HepG2 (cell line): ENCODE data around the gene CIT. TPM values are rescaled to one million over a fixed set of nuclear protein-coding genes. Genes with fewer than 3 reads are reported as not detected.

Experiments used
- ARNT2 ChIP-seq: sonication (generic); formaldehyde crosslinking; IDR thresholded peaks from 2 replicates; pipeline ENCODE4 v1.8.0; 2022; ENCODE audit warnings: mild to moderate bottlenecking, low read depth, missing genetic modification reagents, moderate library complexity
- ASH2L ChIP-seq: fragments of 300-600, 200-600 bp; sonication (generic); IDR thresholded peaks from 2 replicates; pipeline ENCODE4 v1.7.0; 2017; ENCODE audit warnings: low read depth, mild to moderate bottlenecking, moderate library complexity, mixed read lengths, low read length; ENCODE audit not compliant: insufficient read length
- ATF4 ChIP-seq, 2 experiments: fragments of 450-650 bp in 1 of 2; sonication (generic) in 1 of 2; formaldehyde crosslinking; IDR thresholded peaks; 2 replicates each; pipeline versions ENCODE4 v1.5.0 to v1.8.0; 2020 to 2022; ENCODE audit warnings: mild to moderate bottlenecking in 1 of 2, missing genetic modification reagents in 1 of 2
- BORCS8-MEF2B ChIP-seq: sonication (generic); formaldehyde crosslinking; IDR thresholded peaks from 2 replicates; pipeline ENCODE4 v1.8.0; 2022; ENCODE audit warnings: mild to moderate bottlenecking, missing genetic modification reagents
- CERS6 ChIP-seq: sonication (generic); formaldehyde crosslinking; IDR thresholded peaks from 2 replicates; pipeline ENCODE4 v1.5.0; 2020; ENCODE audit warnings: missing genetic modification reagents
- CREB1 ChIP-seq, 2 experiments: fragments of 450-650 bp in 1 of 2; IDR thresholded peaks; 2 replicates each; pipeline ENCODE4 v1.6.1; 2016 to 2017; ENCODE audit warnings: control low read depth in 1 of 2, mild to moderate bottlenecking in 1 of 2, missing compliant biosample characterization in 1 of 2, missing genetic modification characterization in 1 of 2
- DDIT3 ChIP-seq: sonication (generic); formaldehyde crosslinking; IDR thresholded peaks from 2 replicates; pipeline ENCODE4 v1.4.0; 2020; ENCODE audit warnings: mild to moderate bottlenecking, missing genetic modification reagents
- GMEB2 ChIP-seq: IDR thresholded peaks from 2 replicates; pipeline ENCODE4 v1.6.1; 2016; ENCODE audit warnings: missing biosample characterization, missing genetic modification reagents, low read depth
- POLR2AphosphoS5 ChIP-seq: IDR thresholded peaks from 2 replicates; pipeline ENCODE4 v1.6.1; 2012; ENCODE audit warnings: low read depth, low read length
- REPIN1 ChIP-seq: sonication (generic); formaldehyde crosslinking; IDR thresholded peaks from 2 replicates; pipeline ENCODE4 v1.8.0; 2022; ENCODE audit warnings: missing genetic modification reagents, low read depth, mild to moderate bottlenecking, borderline replicate concordance
- SIN3B ChIP-seq: fragments of 150-350 bp; IDR thresholded peaks from 2 replicates; pipeline ENCODE4 v1.6.1; 2014; ENCODE audit warnings: low read length
- SMYD3 ChIP-seq: sonication (generic); formaldehyde crosslinking; IDR thresholded peaks from 2 replicates; pipeline ENCODE4 v1.8.1; 2023; ENCODE audit warnings: mild to moderate bottlenecking, missing genetic modification reagents
- SRSF1 ChIP-seq: fragments of 200-400 bp; formaldehyde crosslinking; optimal IDR thresholded peaks from 2 replicates; pipeline ENCODE3; 2017; ENCODE audit warnings: mild to moderate bottlenecking, low read depth, low read length, moderate library complexity
- TFAP4 ChIP-seq: sonication (generic); IDR thresholded peaks from 2 replicates; pipeline ENCODE4 v1.6.1; 2016; ENCODE audit warnings: low read depth, borderline replicate concordance
- THAP9 ChIP-seq: sonication (generic); formaldehyde crosslinking; IDR thresholded peaks from 2 replicates; pipeline ENCODE4; 2020; ENCODE audit warnings: missing genetic modification reagents, mild to moderate bottlenecking, borderline replicate concordance
- TOPORS ChIP-seq: sonication (generic); formaldehyde crosslinking; IDR thresholded peaks from 2 replicates; pipeline ENCODE4 v1.8.0; 2023; ENCODE audit warnings: mild to moderate bottlenecking, missing genetic modification reagents
- YEATS4 ChIP-seq: sonication (generic); formaldehyde crosslinking; IDR thresholded peaks from 2 replicates; pipeline ENCODE4 v1.4.0; 2020; ENCODE audit warnings: missing genetic modification reagents, borderline replicate concordance
- polyA plus RNA-seq, 8 experiments: library from polyadenylated mRNA; depleted of rRNA in 3 of 8; stranded (reverse) in 7 of 8; unstranded in 1 of 8; fragments of >200 nt; fragmentation: Illumina TruSeq in 4 of 8; extraction: Trizol in 4 of 8; gene quantifications; 2 replicates each; pipeline versions ENCODE4 v1.2.1 to v1.2.3, GENCODE V29; 2011 to 2016; ENCODE audit warnings: low read depth in 4 of 8, missing spikeins in 1 of 8, mixed read lengths in 1 of 8; ENCODE audit not compliant: insufficient read depth in 1 of 8
- total RNA-seq, 5 experiments: library from RNA; depleted of rRNA; stranded (reverse); fragments of >200 nt; fragmentation: Illumina TruSeq; extraction: Trizol; gene quantifications; 2 replicates each; pipeline ENCODE4 v1.2.3, GENCODE V29; 2016; ENCODE audit warnings: low read depth in 1 of 5

Gene CIT
- total and polyA plus RNA-seq, 2 of the 13 experiments (the other 11 are each of a cell fraction or from before 2014, with no cell fraction given), result 7.7 to 11.7 TPM

- peak; percentile 68; the same call in 1 of the 2 replicates for TF ChIP-seq THAP9 (CRISPR knock-in tag)
- peak; percentile 89 for TF ChIP-seq ARNT2 (CRISPR knock-in tag)
- TF ChIP-seq POLR2AphosphoS5, result peak; percentile 68
- peak; percentile 79 for TF ChIP-seq CREB1 (IDR thresholded peaks at IDR 0.05)
- peak; percentile 88 for TF ChIP-seq CREB1 (CRISPR knock-in tag; IDR thresholded peaks at IDR 0.05)
- TF ChIP-seq SMYD3 (CRISPR knock-in tag), result peak; percentile 68; the same call in 1 of the 2 replicates
- TF ChIP-seq ASH2L, result peak; percentile 44
- TF ChIP-seq DDIT3, result no peak
- TF ChIP-seq TOPORS (CRISPR knock-in tag), result 0 out of 2 replicates have a peak, but pooled peaks have one; percentile 42
- peak in 1 of 2 experiments; percentile 63; a peak in 1 of 4 replicates for TF ChIP-seq ATF4 (CRISPR knock-in tag; IDR thresholded peaks at IDR 0.05)
- 0 out of 2 replicates have a peak, but pooled peaks have one; percentile 46 for TF ChIP-seq TFAP4
- TF ChIP-seq YEATS4, result peak; percentile 63; the same call in 1 of the 2 replicates
- peak; percentile 91 for TF ChIP-seq SIN3B
- TF ChIP-seq BORCS8-MEF2B (CRISPR knock-in tag), result peak; percentile 86; the same call in 1 of the 2 replicates
- peak; percentile 71 for TF ChIP-seq REPIN1
- peak; percentile 87 for TF ChIP-seq SRSF1
- peak; percentile 74; the same call in 1 of the 2 replicates for TF ChIP-seq GMEB2 (CRISPR knock-in tag)
- TF ChIP-seq CERS6 (CRISPR knock-in tag), result no peak
These were observed at the start of gene CIT (continued) for GRCh38 chr12:119876761-119877638.
